GM18502 (cell line): Measurements from ENCODE around the gene CHST1.

Experiments
- ATAC-seq: cut with Tn5 transposase; IDR thresholded peaks from one replicate; pipeline ENCODE4 v1.9.1; 2021; ENCODE audit warnings: mild to moderate bottlenecking; ENCODE audit not compliant: unreplicated experiment, poor library complexity

The CHST1 gene

DNA sequence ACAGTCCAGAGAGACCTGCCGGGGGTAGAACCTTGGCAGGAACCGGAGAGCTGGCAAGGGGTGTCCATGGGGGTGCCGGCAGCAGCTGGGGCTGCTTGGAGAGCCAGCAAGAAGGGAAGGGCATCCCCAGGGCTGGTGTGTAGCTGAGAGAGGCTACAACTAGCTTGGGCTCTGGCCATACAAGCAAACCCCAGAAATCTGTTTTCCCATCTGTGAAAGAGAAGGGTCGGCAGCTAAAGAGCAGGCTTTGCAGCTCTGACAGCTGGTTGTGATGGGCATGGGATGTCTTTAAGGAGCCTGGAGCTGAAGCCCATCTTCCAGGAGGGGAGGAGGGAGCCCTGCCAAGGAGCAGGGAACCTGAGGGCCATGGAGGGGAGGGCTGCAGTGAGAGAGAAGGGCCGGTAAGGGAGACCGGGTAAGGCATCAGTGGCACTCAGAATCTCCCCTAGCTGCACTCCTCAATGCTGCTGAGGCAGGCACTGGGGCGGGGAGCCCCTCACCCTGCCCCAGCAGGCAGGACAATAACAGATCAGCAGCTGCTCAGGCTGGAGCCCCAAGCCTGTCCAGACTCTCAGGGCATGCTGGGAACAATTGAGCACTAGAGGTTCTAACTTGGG lies 3.9 kb downstream of the CHST1 start:
- no peak for ATAC-seq

GRCh38 chr11:45660729-45661438 lies 4.5 kb downstream of the CHST1 start:
- no peak for ATAC-seq

- no peak for ATAC-seq
These were observed 5.6 kb downstream of the CHST1 start for GRCh38 chr11:45659818-45660160.

DNA sequence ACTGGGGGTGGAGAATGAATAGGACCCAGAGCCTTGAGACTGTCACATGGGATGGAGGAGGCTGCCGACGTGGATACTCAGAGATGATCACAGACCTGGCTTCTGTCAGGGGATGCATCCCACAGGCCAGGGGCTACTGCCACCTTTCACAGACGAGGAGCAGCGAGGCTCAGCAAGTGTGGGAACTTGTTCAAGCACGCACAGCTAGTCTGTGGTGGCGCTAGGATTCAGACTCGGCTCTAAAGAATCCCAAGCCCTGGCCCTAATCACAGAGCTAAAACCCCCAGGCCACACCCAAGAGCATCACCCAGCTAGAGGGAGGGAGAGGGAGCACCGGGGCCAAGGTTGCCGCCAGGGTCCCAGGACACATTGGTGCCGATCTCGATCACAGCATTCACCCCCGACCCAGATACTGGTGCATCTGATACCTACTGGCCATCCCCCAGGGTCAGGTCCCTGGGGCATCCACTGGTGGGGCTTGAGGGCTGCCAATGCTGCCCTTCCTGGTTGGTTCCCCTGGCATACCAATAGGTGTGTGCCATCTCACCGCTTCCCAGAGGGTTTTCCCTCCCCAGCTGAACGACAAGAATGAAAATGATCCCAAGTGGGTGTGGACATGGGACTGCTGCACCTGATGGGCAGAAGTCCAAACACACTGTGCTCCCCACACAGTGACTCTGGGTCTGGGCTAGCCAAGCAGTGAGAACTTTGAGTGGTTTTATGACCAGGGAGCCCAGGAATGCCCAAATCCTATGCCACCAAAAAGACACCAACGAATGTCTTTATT lies 6.2 kb downstream of the CHST1 start:
- ATAC-seq: no peak

DNA sequence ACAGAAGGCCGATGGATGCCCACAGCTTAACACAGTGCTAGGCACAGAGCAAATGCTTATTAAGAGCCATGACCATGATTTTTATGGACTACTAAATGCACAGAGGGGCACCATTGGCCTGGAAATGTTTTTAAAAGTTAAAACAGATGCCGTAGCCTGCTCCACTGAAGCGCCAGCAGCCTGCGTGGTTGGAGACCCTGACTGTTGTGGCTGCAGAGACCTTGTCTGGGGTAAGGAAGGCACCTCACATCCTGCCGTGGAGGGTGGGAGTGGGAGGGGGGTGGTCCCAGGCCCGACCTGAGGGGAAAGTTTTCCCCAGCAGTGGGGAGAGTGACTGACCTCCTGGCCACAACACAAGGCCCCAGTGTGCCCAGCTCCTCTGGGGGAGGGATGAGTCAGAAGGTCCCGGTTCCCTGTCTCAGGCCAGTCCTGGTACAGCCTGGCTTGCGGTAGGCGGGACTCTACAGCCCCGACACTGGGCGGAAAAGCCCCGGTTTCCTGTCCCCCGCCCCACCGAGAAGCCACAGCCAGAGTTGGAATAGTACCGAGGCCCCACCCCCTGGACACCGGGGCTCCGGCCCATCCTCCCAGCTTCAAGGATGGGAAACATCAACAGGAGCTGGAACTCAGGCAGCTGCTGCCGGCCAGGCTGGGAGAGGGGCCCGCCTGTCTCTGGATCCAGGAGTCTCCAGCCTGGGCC lies 7.0 kb downstream of the CHST1 start:
- ATAC-seq: no peak

- no peak for ATAC-seq
These were observed 7.7 kb downstream of the CHST1 start for GRCh38 chr11:45657496-45658260.

- ATAC-seq: no peak
These were observed 9.6 kb downstream of the CHST1 start for GRCh38 chr11:45655831-45656230.

GRCh38 chr11:45655347-45655756 lies 10.1 kb downstream of the CHST1 start:
- ATAC-seq: peak; percentile 72

- peak; percentile 26 for ATAC-seq
These were observed 10.5 kb downstream of the CHST1 start for GRCh38 chr11:45655012-45655283.

- ATAC-seq: no peak
These were observed 11.0 kb downstream of the CHST1 start for GRCh38 chr11:45654231-45655011.

GRCh38 chr11:45653277-45653676 lies 12.1 kb downstream of the CHST1 start:
- ATAC-seq: no peak

DNA sequence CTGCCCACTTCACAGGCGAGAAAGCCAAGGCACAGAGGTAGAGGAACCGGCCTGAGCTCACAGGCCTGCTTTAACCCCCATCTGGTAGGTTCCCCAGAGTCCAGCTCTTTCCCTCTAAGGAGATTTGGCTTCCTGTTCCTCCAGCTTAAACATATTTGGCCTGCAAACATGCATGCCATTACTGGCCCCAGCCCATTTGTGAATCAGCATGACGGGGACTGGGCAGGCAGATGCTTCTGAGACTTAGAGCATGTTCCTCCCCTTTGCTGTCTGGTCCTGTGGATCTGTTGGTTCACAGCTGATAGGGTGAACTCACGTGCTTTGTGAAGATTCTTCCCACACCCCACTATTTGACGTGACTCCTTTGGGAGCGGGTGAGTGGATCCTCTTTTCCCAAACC lies 12.6 kb downstream of the CHST1 start:
- ATAC-seq: no peak

GRCh38 chr11:45651841-45652749 lies 13.3 kb downstream of the CHST1 start:
- no peak for ATAC-seq

GRCh38 chr11:45651156-45651555 lies 14.3 kb downstream of the CHST1 start:
- ATAC-seq: no peak

DNA sequence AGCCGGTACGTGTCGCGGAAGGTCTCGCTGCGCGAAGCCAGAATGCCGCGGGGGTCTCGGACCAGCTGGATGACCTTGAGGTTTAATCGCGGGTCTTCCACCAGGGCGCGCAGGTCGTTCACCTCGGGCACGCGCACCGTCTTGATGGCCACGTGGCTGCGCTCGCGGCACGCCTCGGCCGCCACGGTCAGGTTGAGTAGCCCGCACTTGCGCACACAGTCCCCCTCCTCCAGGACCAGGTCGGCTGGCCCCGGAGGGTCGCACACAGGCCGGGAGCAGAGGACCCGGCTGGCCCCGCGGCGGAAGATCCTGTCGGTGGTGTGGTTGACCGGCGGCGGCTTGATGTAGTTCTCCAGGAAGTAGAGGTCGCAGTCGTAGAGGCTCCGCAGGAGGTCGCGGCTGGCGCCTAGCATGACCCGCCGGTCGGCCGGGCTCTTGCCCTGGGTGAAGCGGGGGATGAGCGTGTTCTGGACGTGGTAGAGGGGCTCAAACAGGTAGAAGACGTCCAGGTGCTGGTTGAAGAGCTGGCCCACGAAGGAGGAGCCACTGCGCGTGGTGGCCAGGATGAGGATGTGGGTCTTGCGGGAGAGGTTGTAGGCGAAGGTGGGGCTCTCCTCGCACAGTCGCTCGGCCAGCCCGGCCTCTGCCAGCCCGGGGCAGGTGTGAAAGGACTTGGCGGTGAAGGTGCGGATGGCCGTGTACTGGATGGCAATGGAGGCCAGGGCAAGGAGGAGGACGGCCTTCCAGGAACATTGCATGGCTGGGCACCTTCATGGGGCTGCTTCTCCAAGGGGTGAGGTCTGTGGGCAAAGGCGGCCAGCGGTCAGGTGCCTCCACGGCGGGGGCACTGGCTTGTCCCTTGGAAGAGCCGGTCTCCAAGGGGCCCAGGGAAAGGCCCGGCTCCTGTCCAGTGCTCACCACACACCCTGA lies 15.0 kb downstream of the CHST1 start:
- ATAC-seq: no peak

DNA sequence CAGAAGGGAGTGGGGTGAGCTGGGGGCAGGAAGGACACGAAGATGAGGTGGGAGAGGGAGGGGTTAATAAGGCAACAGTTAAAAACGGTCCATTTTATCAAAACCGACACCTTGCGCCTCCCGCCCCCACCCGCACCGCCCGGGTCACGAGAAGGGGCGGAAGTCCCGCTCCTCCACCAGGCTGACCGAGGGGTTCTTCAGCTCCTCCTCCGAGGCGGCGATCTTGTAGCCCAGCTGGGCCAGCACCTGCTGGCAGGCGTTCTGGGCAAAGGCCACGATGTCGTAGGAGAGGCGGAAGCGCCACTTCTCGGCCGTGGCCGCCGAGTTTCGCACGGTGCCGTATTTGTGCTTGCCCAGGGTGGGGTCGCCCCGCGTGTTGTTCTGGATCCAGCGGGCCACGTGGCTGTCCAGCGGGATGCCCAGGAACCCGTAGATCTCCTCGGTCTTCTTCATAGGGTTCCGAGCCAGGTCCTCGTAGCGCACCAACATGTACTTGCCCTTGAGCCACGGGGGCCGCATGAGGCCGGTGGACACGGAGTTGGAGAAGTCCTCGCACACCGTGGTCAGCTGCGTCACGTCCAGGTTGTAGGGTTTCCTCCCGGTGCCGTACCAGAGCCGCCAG lies 15.8 kb downstream of the CHST1 start:
- ATAC-seq: no peak

- no peak for ATAC-seq
These were observed 16.5 kb downstream of the CHST1 start for GRCh38 chr11:45648931-45649330.
